Glutamatergic neuron (in vitro differentiated cells): ENCODE results near the gene RNASE11. TPM values are rescaled to one million over a fixed set of nuclear protein-coding genes. Genes with fewer than 3 reads are reported as not detected.
A peak's percentile ranks its signal among the peaks of the same experiment; 100 is the strongest.

Source experiments
- DNase-seq: peaks from one replicate; pipeline ENCODE4 v3.0.0; 2022
- H3K27ac Mint-ChIP-seq: one replicate; pipeline ENCODE4 v1.8.0; 2020; ENCODE audit warnings: mild to moderate bottlenecking, mixed read lengths, inconsistent platforms; ENCODE audit not compliant: unreplicated experiment
- H3K27me3 Mint-ChIP-seq: one replicate; pipeline ENCODE4 v1.8.0; 2020; ENCODE audit warnings: mild to moderate bottlenecking, moderate library complexity, mixed read lengths, inconsistent platforms; ENCODE audit not compliant: unreplicated experiment
- H3K36me3 Mint-ChIP-seq: one replicate; pipeline ENCODE4 v1.8.0; 2020; ENCODE audit warnings: mild to moderate bottlenecking, mixed read lengths, inconsistent platforms; ENCODE audit not compliant: unreplicated experiment
- H3K4me1 Mint-ChIP-seq: one replicate; pipeline ENCODE4 v1.8.0; 2020; ENCODE audit warnings: mild to moderate bottlenecking, low read depth, mixed read lengths, inconsistent platforms; ENCODE audit not compliant: unreplicated experiment
- H3K4me3 Mint-ChIP-seq: one replicate; pipeline ENCODE4 v1.8.0; 2020; ENCODE audit warnings: mild to moderate bottlenecking, mixed read lengths, inconsistent platforms; ENCODE audit not compliant: unreplicated experiment
- H3K9me3 Mint-ChIP-seq: one replicate; pipeline ENCODE4 v1.8.0; 2020; ENCODE audit warnings: mild to moderate bottlenecking, moderate library complexity, mixed read lengths, inconsistent platforms; ENCODE audit not compliant: unreplicated experiment
- CTCF ChIP-seq: fragments of 200-600 bp; sonication (generic); IDR thresholded peaks from one replicate; pipeline ENCODE4 v1.5.0; 2021; ENCODE audit not compliant: partially characterized antibody, unreplicated experiment
- total RNA-seq: library from RNA; stranded (reverse); fragmentation: NEBNext Ultra II Directional; extraction: Animal tissue kit (Norgen Biotek cat#: 25700); gene quantifications from one replicate; pipeline ENCODE4 v1.2.1, GENCODE V29; 2021; ENCODE audit not compliant: unreplicated experiment

Gene RNASE11
- total RNA-seq, 1 donor from 2014 or later = not detected

- H3K4me1 Mint-ChIP-seq = no peaks in the 10 kb centered on the region
- DNase-seq = peak; percentile 46
- H3K9me3 Mint-ChIP-seq = no peaks in the 10 kb centered on the region
- H3K36me3 Mint-ChIP-seq = no peaks in the 10 kb centered on the region
- no peak overlapping the region for H3K27ac Mint-ChIP-seq
- H3K27me3 Mint-ChIP-seq = peaks cover 2% of the 10 kb centered on the region
- no peak overlapping the region for H3K4me3 Mint-ChIP-seq
- TF ChIP-seq CTCF = peak; percentile 89
Observed at GRCh38 chr14:20609215-20610001, 21.6 kb upstream of the RNASE11 start.

- peaks cover 2% of the 10 kb centered on the region for H3K9me3 Mint-ChIP-seq
- no peak for DNase-seq
- H3K36me3 Mint-ChIP-seq = no peaks in the 10 kb centered on the region
- no peak overlapping the region for H3K27ac Mint-ChIP-seq
- H3K27me3 Mint-ChIP-seq = peaks cover 2% of the 10 kb centered on the region
- H3K4me3 Mint-ChIP-seq = no peak overlapping the region
- no peaks in the 10 kb centered on the region for H3K4me1 Mint-ChIP-seq
- no peak for TF ChIP-seq CTCF
Observed at GRCh38 chr14:20608383-20609110, 20.7 kb upstream of the RNASE11 start.

- TF ChIP-seq CTCF = no peak
- peaks cover 2% of the 10 kb centered on the region for H3K27me3 Mint-ChIP-seq
- no peaks in the 10 kb centered on the region for H3K36me3 Mint-ChIP-seq
- no peak for DNase-seq
- H3K9me3 Mint-ChIP-seq = peaks cover 2% of the 10 kb centered on the region
- no peak overlapping the region for H3K4me3 Mint-ChIP-seq
- H3K4me1 Mint-ChIP-seq = no peaks in the 10 kb centered on the region
- no peak overlapping the region for H3K27ac Mint-ChIP-seq
Observed at GRCh38 chr14:20607617-20608016, 19.8 kb upstream of the RNASE11 start.

- H3K27ac Mint-ChIP-seq = no peak overlapping the region
- no peak for DNase-seq
- no peak for TF ChIP-seq CTCF
- no peaks in the 10 kb centered on the region for H3K36me3 Mint-ChIP-seq
- no peak overlapping the region for H3K4me3 Mint-ChIP-seq
- peaks cover 2% of the 10 kb centered on the region for H3K27me3 Mint-ChIP-seq
- H3K9me3 Mint-ChIP-seq = peaks cover 2% of the 10 kb centered on the region
- H3K4me1 Mint-ChIP-seq = no peaks in the 10 kb centered on the region
Observed at GRCh38 chr14:20606902-20607242, 19.1 kb upstream of the RNASE11 start.

GRCh38 chr14:20606190-20606901 is 18.5 kb upstream of the RNASE11 start:
- no peak overlapping the region for H3K27ac Mint-ChIP-seq
- no peak overlapping the region for H3K4me3 Mint-ChIP-seq
- DNase-seq = no peak
- TF ChIP-seq CTCF = peak; percentile 26
- H3K9me3 Mint-ChIP-seq = peaks cover 2% of the 10 kb centered on the region
- peaks cover 2% of the 10 kb centered on the region for H3K27me3 Mint-ChIP-seq
- no peaks in the 10 kb centered on the region for H3K4me1 Mint-ChIP-seq
- no peaks in the 10 kb centered on the region for H3K36me3 Mint-ChIP-seq
